Endothelial cell of umbilical vein (primary cell): Measurements from ENCODE around the gene TPTE2. TPM values are rescaled to one million over a fixed set of nuclear protein-coding genes. Genes with fewer than 3 reads are reported as not detected.

Experiments
- BruUV-seq: library from RNA; stranded (reverse); fragments of 400-500 nt; replicated peaks from 2 replicates; lab custom pipeline; 2021; lab: Mats Ljungman, UMichigan
- CTCF ChIA-PET: fragments of 300-600, 350-600 bp; sonication (Branson Sonifier 250); formaldehyde crosslinking; loops from one replicate; lab custom pipeline; 2021; ENCODE audit warnings: antibody characterized with exemption, inconsistent platforms; lab: Charles Lee
- POLR2A ChIA-PET: fragments of 300-600, 350-600 bp; sonication (Branson Sonifier 250); formaldehyde crosslinking; loops from one replicate; lab custom pipeline; 2021; ENCODE audit warnings: antibody characterized with exemption, inconsistent platforms; lab: Charles Lee
- DNase-seq: peaks from one replicate; pipeline ENCODE4 v3.0.0-alpha.2; 2011; ENCODE audit warnings: low read depth, low spot score
- FAIRE-seq: peaks from 2 replicates; lab custom pipeline; 2011; peaks lifted over from hg19 to GRCh38; lab: Jason Lieb, UNC
- H2AFZ ChIP-seq: 2 replicates; pipeline ENCODE4 v1.6.0; 2012; ENCODE audit warnings: low read depth, low read length, control low read depth, inconsistent platforms
- H3K27ac ChIP-seq: 2 replicates; pipeline ENCODE4 v1.5.1; 2011; ENCODE audit warnings: low read depth, mild to moderate bottlenecking, control low read depth, low read length, moderate library complexity; ENCODE audit not compliant: insufficient read depth
- H3K27me3 ChIP-seq, 2 experiments: 2 replicates each; pipeline versions ENCODE4 v1.6.0 to v1.6.1; 2011; ENCODE audit warnings: low read length in 2 of 2, mixed read lengths in 1 of 2; ENCODE audit not compliant: control insufficient read depth in 2 of 2, insufficient read depth in 2 of 2
- H3K36me3 ChIP-seq, 2 experiments: 2 replicates in 1 of 2; 3 replicates in 1 of 2; pipeline ENCODE4 v1.5.1; 2011; ENCODE audit warnings: low read length in 2 of 2, mild to moderate bottlenecking in 1 of 2, moderate library complexity in 1 of 2; ENCODE audit not compliant: control insufficient read depth in 2 of 2, insufficient read depth in 2 of 2; ENCODE audit errors: extremely low read depth in 1 of 2
- H3K4me1 ChIP-seq: 3 replicates; pipeline ENCODE4 v1.5.1; 2011; ENCODE audit warnings: mild to moderate bottlenecking, low read length; ENCODE audit not compliant: control insufficient read depth, insufficient read depth; ENCODE audit errors: extremely low read depth
- H3K4me2 ChIP-seq: 2 replicates; pipeline ENCODE4 v1.6.1; 2011; ENCODE audit warnings: low read length, control low read depth, mixed read lengths; ENCODE audit not compliant: insufficient read depth
- H3K4me3 ChIP-seq, 3 experiments: fragments of 200-600 bp in 1 of 3; sonication (generic), shearing (Covaris generic) in 1 of 3; replicated peaks in 1 of 3; 2 replicates each; pipeline ENCODE4 v1.5.1; 2011 to 2016; ENCODE audit warnings: control low read depth in 3 of 3, low read length in 3 of 3, mild to moderate bottlenecking in 2 of 3, inconsistent platforms in 1 of 3, low read depth in 1 of 3, moderate library complexity in 1 of 3; ENCODE audit not compliant: insufficient read depth in 1 of 3
- H3K79me2 ChIP-seq: 2 replicates; pipeline ENCODE4 v1.6.0; 2012; ENCODE audit warnings: low read length, inconsistent platforms; ENCODE audit not compliant: control insufficient read depth, insufficient read depth
- H3K9ac ChIP-seq: replicated peaks from 2 replicates; pipeline ENCODE3; 2011; ENCODE audit warnings: low read length, control low read depth; ENCODE audit not compliant: insufficient read depth; ENCODE audit errors: extremely low read depth
- H3K9me1 ChIP-seq: replicated peaks from 3 replicates; pipeline ENCODE4 v1.6.0; 2011; ENCODE audit warnings: mild to moderate bottlenecking, low read length; ENCODE audit not compliant: control insufficient read depth, insufficient read depth; ENCODE audit errors: extremely low read depth
- H3K9me3 ChIP-seq: replicated peaks from 2 replicates; pipeline ENCODE4 v1.5.1; 2012; ENCODE audit warnings: low read length, inconsistent platforms; ENCODE audit not compliant: control insufficient read depth, insufficient read depth
- H4K20me1 ChIP-seq: replicated peaks from 2 replicates; pipeline ENCODE3; 2011; ENCODE audit warnings: mild to moderate bottlenecking, low read length; ENCODE audit not compliant: control insufficient read depth, insufficient read depth; ENCODE audit errors: extremely low read depth
- EZH2 ChIP-seq: IDR thresholded peaks from 2 replicates; pipeline ENCODE4 v1.6.1; 2012; ENCODE audit warnings: borderline replicate concordance, low read depth, mild to moderate bottlenecking, moderate library complexity, low read length, inconsistent platforms; ENCODE audit not compliant: severe bottlenecking
- FOS ChIP-seq: IDR thresholded peaks from 2 replicates; pipeline ENCODE4 v1.6.1; 2011; ENCODE audit warnings: mild to moderate bottlenecking, low read length, moderate library complexity, borderline replicate concordance; ENCODE audit not compliant: insufficient read depth
- GATA2 ChIP-seq: IDR thresholded peaks from 2 replicates; pipeline ENCODE4 v1.7.0; 2011; ENCODE audit warnings: low read depth, mild to moderate bottlenecking, moderate library complexity, mixed read lengths, low read length; ENCODE audit not compliant: insufficient read length, insufficient read depth
- JUN ChIP-seq: IDR thresholded peaks from 2 replicates; pipeline ENCODE4 v1.6.1; 2011; ENCODE audit warnings: borderline replicate concordance, low read depth; ENCODE audit not compliant: insufficient read length, insufficient read depth
- MYC ChIP-seq: IDR thresholded peaks from one replicate; pipeline ENCODE4 v1.6.1; 2011; ENCODE audit warnings: mild to moderate bottlenecking, low read depth, low read length
- POLR2A ChIP-seq: IDR thresholded peaks from 2 replicates; pipeline ENCODE4 v1.6.1; 2012; ENCODE audit warnings: low read depth, mild to moderate bottlenecking, control low read depth, low read length
- POLR2AphosphoS5 ChIP-seq: IDR thresholded peaks from 2 replicates; pipeline ENCODE4 v1.6.1; 2012; ENCODE audit warnings: low read depth, mild to moderate bottlenecking, control low read depth, low read length, moderate library complexity; ENCODE audit not compliant: insufficient read depth
- dilution Hi-C: fragments of 300-500 bp; cut with MboI; formaldehyde crosslinking; loops from one replicate; pipeline ENCODE4 v1.15.0; 2019; ENCODE audit warnings: low sequenced_read_pairs; ENCODE audit not compliant: extremely low pct_ligation_motif_present
- intact Hi-C: fragments of 100-400 bp; cut with micrococcal nuclease; formaldehyde crosslinking; loops from one replicate; pipeline ENCODE4 v1.10.0; 2022
- polyA plus RNA-seq, 4 experiments: library from polyadenylated mRNA; depleted of rRNA in 3 of 4; stranded (reverse) in 3 of 4; unstranded in 1 of 4; fragments of >200 nt; gene quantifications; 2 replicates each; pipeline versions ENCODE4 v1.2.1 to v1.2.3, GENCODE V29; 2011 to 2012; ENCODE audit warnings: missing spikeins in 1 of 4
- total RNA-seq: library from RNA; stranded (reverse); gene quantifications from 2 replicates; pipeline ENCODE4 v1.2.3, GENCODE V29; 2021
- TF ChIP-seq, protein P1 (sequence below): IDR thresholded peaks from 2 replicates; pipeline ENCODE4 v1.6.1; 2011; ENCODE audit not compliant: insufficient read depth, insufficient read length
- TF ChIP-seq, protein P2 (sequence below), 2 donors: IDR thresholded peaks; 1 replicate in 1 of 2; 2 replicates in 1 of 2; pipeline ENCODE4 v1.5.1; 2011; ENCODE audit warnings: low read length in 2 of 2, mild to moderate bottlenecking in 2 of 2, moderate library complexity in 2 of 2, control low read depth in 1 of 2, inconsistent platforms in 1 of 2, low read depth in 1 of 2; ENCODE audit not compliant: insufficient read depth in 1 of 2; ENCODE audit errors: extremely low read depth in 1 of 2

TPTE2 gene
- total and polyA plus RNA-seq, 2 donors (not counting 3 experiments of a cell fraction or from before 2014, with no cell fraction given), result not detected

DNA sequence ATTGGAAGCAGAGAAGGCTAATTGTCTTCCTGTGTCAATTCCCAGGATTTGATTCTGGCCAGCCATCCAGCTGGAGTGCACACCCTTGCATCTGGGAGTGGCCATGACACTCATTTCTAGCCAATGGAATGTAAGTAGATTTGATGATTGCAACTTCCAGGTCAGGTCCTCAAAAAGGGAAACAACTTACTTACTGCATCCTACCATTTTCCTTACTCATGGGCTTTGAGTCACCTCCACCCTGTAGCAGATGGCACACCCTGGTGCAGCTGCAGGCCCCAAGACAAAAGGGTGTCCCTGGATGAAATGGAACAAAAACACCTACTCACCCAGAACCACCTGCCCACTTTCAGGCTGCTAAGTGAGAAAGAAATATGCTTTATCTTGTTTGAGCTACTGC, 44.8 kb upstream of the TPTE2 start:
- no TSS peak for BruUV-seq
- TF ChIP-seq MYC (no peak), POLR2A (no peak), POLR2AphosphoS5 (no peak), EZH2 (no peak), JUN (no peak), FOS (no peak)
- TF ChIP-seq, protein P1, sequence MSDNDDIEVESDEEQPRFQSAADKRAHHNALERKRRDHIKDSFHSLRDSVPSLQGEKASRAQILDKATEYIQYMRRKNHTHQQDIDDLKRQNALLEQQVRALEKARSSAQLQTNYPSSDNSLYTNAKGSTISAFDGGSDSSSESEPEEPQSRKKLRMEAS, result no peak
- dilution Hi-C loops, result no loop called here

DNA sequence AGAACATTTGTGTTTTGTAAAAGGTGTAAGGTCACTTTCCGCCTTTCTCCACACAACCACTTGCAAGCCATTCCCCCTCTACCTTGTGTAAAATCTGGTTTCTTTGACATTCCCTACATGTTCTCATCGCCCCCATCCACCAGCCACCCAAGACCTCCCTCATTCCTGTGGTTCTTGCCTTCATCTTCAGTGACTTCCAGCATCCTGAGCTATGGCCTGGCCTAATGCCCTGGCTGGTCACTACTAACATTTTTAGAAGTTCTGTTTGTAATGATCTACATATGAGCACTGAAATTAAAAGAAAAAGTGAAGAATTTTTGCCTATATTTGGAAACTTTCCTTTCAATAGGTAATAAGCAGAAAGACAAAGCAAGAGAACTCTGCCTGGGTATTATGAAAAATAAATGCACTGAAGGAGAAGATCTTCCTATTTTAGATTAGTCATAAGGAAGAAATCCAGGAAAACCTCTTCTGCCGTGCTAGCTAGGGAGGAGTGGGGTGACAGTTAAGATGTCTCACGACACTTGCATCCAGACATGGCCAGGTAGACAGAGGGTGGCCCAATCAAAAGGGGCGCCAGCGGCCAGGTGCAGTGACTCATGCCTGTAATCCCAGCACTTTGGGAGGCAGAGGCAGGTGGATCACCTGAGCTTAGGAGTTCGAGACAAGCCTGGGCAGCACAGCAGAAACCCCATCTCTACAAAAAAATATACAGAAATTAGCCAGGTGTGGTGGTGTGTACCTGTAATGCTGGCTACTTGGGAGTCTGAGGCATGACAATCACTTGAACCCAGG, 44.0 kb upstream of the TPTE2 start:
- H3K9me1 ChIP-seq, result no peaks in the 10 kb centered on the region
- intact Hi-C loops, result no loop called here
- H3K36me3 ChIP-seq, result no peaks in the 10 kb centered on the region
- no peak overlapping the region for H3K9ac ChIP-seq
- no peak overlapping the region for H3K4me3 ChIP-seq
- no peak overlapping the region for H2AFZ ChIP-seq
- H3K4me2 ChIP-seq, result no peak overlapping the region
- ChIA-PET CTCF (no interaction called here), POLR2A (no interaction called here)
- H3K4me1 ChIP-seq, result peaks cover 10% of the 10 kb centered on the region
- no peak overlapping the region for H3K27ac ChIP-seq
- H3K9me3 ChIP-seq, result no peaks in the 10 kb centered on the region
- H3K27me3 ChIP-seq, result no peaks in the 10 kb centered on the region
- H3K79me2 ChIP-seq, result peaks cover 6% of the 10 kb centered on the region
- no peak for DNase-seq
- TF ChIP-seq, protein P1, result no peak
- TF ChIP-seq MYC, result no peak
- TF ChIP-seq GATA2, result no peak
- TF ChIP-seq POLR2A, result no peak
- TF ChIP-seq, protein P2, sequence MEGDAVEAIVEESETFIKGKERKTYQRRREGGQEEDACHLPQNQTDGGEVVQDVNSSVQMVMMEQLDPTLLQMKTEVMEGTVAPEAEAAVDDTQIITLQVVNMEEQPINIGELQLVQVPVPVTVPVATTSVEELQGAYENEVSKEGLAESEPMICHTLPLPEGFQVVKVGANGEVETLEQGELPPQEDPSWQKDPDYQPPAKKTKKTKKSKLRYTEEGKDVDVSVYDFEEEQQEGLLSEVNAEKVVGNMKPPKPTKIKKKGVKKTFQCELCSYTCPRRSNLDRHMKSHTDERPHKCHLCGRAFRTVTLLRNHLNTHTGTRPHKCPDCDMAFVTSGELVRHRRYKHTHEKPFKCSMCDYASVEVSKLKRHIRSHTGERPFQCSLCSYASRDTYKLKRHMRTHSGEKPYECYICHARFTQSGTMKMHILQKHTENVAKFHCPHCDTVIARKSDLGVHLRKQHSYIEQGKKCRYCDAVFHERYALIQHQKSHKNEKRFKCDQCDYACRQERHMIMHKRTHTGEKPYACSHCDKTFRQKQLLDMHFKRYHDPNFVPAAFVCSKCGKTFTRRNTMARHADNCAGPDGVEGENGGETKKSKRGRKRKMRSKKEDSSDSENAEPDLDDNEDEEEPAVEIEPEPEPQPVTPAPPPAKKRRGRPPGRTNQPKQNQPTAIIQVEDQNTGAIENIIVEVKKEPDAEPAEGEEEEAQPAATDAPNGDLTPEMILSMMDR (IDR thresholded peaks at IDR 0.05; ENCODE audit: extremely low read depth in 1 of 2, insufficient read depth in 1 of 2, low read depth in 1 of 2, low read length in 2 of 2), result no peak
- no peak for TF ChIP-seq FOS
- TF ChIP-seq JUN, result no peak
- FAIRE-seq, result no peak
- no TSS peak for BruUV-seq
- H4K20me1 ChIP-seq, result no peaks in the 10 kb centered on the region
- dilution Hi-C loops, result no loop called here

More for the DNA sequence above, 44.8 kb upstream of the TPTE2 start:
- Histone ChIP-seq H3K36me3 (no peaks in the 10 kb centered on the region), H3K4me2 (no peak overlapping the region), H3K9me1 (no peaks in the 10 kb centered on the region), H3K27me3 (no peaks in the 10 kb centered on the region), H2AFZ (no peak overlapping the region), H4K20me1 (no peaks in the 10 kb centered on the region), H3K9ac (no peak overlapping the region), H3K79me2 (peaks cover 6% of the 10 kb centered on the region), H3K9me3 (no peaks in the 10 kb centered on the region), H3K4me1 (peaks cover 10% of the 10 kb centered on the region), H3K27ac (no peak overlapping the region), H3K4me3 (no peak overlapping the region)
- POLR2A ChIA-PET, result no interaction called here
- intact Hi-C loops, result no loop called here
- CTCF ChIA-PET, result no interaction called here
- no peak for DNase-seq
- FAIRE-seq, result peak; percentile 63
